ENCODE results near the gene KLK1.

KLK1 gene

GRCh38 chr19:50823389-50824042 is at the start of gene KLK1:
TSS of gene KLK1 (minus strand) at chr19:50823787. CDS start at chr19:50823748, 39 bp downstream.
- DNase-seq: no peak

- DNase-seq: no peak
Observed at GRCh38 chr19:50873056-50873455, 49.5 kb upstream of the KLK1 start, which contains the start of gene KLK2. TSS of gene KLK2 (plus strand) at chr19:50873439. CDS start at chr19:50873474, 35 bp downstream.

GRCh38 chr19:50870417-50871089 is 47.0 kb upstream of the KLK1 start:
- DNase-seq: no peak

GRCh38 chr19:50869479-50869878 is 45.9 kb upstream of the KLK1 start:
- no peak for DNase-seq

- DNase-seq: no peak
Observed at GRCh38 chr19:50861496-50862286, 38.1 kb upstream of the KLK1 start.

- no peak for DNase-seq
Observed at GRCh38 chr19:50861010-50861409, 37.4 kb upstream of the KLK1 start.

GRCh38 chr19:50859849-50860248 is 36.3 kb upstream of the KLK1 start:
- DNase-seq: no peak

GRCh38 chr19:50858886-50859285 is 35.3 kb upstream of the KLK1 start:
- no peak for DNase-seq

- no peak for DNase-seq
Observed at GRCh38 chr19:50857366-50857765, 33.8 kb upstream of the KLK1 start.

GRCh38 chr19:50854636-50855410 is 31.2 kb upstream of the KLK1 start, which contains the start of gene KLK3:
TSS of gene KLK3 (plus strand) at chr19:50854915. CDS start at chr19:50854956, 41 bp downstream.
- DNase-seq: no peak

GRCh38 chr19:50851620-50852019 is 28.0 kb upstream of the KLK1 start:
- DNase-seq: no peak

- DNase-seq: no peak
Observed at GRCh38 chr19:50850738-50851137, 27.2 kb upstream of the KLK1 start.

GRCh38 chr19:50844296-50844935 is 20.8 kb upstream of the KLK1 start:
- DNase-seq: peak; percentile 24

GRCh38 chr19:50843701-50844221 is 20.2 kb upstream of the KLK1 start:
- DNase-seq: no peak

GRCh38 chr19:50843205-50843604 is 19.6 kb upstream of the KLK1 start:
- DNase-seq: no peak

- no peak for DNase-seq
Observed at GRCh38 chr19:50842130-50842529, 18.5 kb upstream of the KLK1 start.

GRCh38 chr19:50839712-50840655 is 16.4 kb upstream of the KLK1 start:
- no peak for DNase-seq

- DNase-seq: no peak
Observed at GRCh38 chr19:50838239-50838638, 14.7 kb upstream of the KLK1 start.

GRCh38 chr19:50837300-50837699 is 13.7 kb upstream of the KLK1 start:
- no peak for DNase-seq

GRCh38 chr19:50836543-50837195 is 13.1 kb upstream of the KLK1 start:
- DNase-seq: peak; percentile 25
